22Rv1 (cell line): ENCODE measurements around the gene PLXNB2.

Experiments used
- ZFX ChIP-seq: fragments of 450-650 bp; IDR thresholded peaks from 2 replicates; pipeline ENCODE4 v1.6.1; 2017; ENCODE audit warnings: antibody characterized with exemption, borderline replicate concordance
- TF ChIP-seq, protein P1 (sequence below): fragments of 450-650 bp; IDR thresholded peaks from 2 replicates; pipeline ENCODE4 v1.5.1; 2017; ENCODE audit warnings: mild to moderate bottlenecking

DNA sequence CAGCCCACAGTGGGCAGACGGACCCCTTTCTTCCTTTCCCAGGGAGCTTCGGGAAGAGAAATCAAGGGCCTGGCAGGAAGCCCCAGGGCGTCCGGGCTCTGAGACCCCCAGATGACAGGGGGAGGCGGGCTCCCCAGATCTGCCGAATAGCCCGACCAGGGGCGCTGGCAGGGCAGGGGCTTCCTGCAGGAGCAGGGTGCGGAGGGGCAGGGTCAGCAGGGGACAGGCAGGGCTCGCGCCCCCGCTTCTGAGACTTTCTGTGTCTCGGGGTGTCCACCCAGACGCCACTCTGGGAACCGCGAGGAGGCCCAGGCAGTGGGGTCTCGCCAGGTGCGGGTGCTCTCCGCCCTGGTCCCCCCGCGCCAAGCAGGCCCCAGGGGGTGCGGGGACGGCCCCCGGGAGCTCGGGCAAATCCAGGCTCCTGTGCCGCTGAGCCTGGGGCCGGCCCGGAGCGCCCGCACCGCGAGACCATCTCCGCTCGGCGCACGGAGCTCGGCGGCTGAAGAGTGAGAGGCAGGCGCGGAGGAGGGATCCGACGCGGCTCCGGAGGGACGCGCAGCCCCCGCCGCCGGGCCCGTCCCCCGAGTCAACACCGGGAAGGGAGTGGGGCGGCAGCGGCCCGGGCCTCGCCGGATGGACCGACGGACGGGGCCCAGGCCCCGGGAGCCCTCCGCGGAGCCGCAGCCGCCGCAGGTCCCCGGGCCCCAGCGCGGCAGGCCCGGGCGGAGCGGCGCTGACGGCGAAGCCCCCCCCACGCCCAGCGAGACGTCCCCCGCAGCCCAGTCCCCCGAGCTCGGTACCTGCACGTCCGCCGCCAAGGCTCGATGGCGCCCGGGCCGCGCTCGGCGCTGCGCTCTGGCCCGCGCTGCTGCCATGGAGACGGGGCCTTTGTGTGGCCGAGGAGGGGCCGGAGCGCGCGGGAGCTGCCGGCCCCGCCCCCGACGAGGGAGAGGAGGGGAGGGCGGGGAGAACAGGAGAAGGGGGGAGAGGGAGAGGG, at the start of gene PLXNB2:
- TF ChIP-seq, protein P1, sequence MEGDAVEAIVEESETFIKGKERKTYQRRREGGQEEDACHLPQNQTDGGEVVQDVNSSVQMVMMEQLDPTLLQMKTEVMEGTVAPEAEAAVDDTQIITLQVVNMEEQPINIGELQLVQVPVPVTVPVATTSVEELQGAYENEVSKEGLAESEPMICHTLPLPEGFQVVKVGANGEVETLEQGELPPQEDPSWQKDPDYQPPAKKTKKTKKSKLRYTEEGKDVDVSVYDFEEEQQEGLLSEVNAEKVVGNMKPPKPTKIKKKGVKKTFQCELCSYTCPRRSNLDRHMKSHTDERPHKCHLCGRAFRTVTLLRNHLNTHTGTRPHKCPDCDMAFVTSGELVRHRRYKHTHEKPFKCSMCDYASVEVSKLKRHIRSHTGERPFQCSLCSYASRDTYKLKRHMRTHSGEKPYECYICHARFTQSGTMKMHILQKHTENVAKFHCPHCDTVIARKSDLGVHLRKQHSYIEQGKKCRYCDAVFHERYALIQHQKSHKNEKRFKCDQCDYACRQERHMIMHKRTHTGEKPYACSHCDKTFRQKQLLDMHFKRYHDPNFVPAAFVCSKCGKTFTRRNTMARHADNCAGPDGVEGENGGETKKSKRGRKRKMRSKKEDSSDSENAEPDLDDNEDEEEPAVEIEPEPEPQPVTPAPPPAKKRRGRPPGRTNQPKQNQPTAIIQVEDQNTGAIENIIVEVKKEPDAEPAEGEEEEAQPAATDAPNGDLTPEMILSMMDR = no peak
- TF ChIP-seq ZFX = no peak
